Measurements from ENCODE around the gene MRPS31. TPM values are rescaled to one million over a fixed set of nuclear protein-coding genes. Genes with fewer than 3 reads are reported as not detected.

MRPS31 gene
- total RNA-seq, 3 donors from 2014 or later: 15.8 to 29.7 (median 23.3) TPM

- Histone ChIP-seq H3K4me3 (peak overlapping the region in 2 of 3 donors; percentile 4 to 40), H3K4me1 (no peaks in the 10 kb centered on the region), H3K36me3 (no peaks in the 10 kb centered on the region), H3K27me3 (no peaks in the 10 kb centered on the region), H3K9me3 (no peaks in the 10 kb centered on the region), H3K27ac (peak overlapping the region in 1 of 2 donors; percentile 23)
- intact Hi-C loops (cut with DNase I; ENCODE audit: low total_unique reads): no loop called here
- DNase-seq (ENCODE audit: low spot score in 2 of 2): no peak
- TF ChIP-seq POLR2AphosphoS5 (IDR thresholded peaks at IDR 0.05) (no peak), CTCF (IDR thresholded peaks at IDR 0.05) (peak; percentile 47 to 64 (median 59)), POLR2A (IDR thresholded peaks at IDR 0.05) (no peak)
These were observed 6.3 kb upstream of the MRPS31 start for GRCh38 chr13:40777166-40777808.

DNA sequence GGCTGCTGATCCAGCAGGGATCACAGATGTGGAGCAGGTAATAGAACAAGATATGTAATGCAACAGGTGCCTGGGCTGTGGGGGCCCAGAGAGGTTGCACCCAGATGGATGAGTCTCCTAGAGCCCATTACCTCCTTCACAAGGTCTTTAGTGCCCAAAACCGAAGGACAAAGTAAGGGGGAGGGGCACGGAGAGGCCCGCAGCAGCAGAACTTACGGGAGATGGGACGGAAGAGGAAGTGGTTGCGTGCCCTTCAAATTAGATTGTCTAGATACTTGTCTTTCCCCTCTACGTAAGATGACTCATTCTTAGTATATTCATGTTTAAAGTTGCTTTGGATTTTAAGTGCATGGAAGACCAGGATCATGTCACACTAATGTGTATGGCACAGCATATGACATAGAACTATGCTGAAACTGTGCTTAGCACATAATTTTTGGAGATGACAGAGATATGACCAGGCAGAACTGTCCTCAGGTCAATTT is 5.7 kb upstream of the MRPS31 start:
- Histone ChIP-seq H3K27me3 (no peaks in the 10 kb centered on the region), H3K4me1 (no peaks in the 10 kb centered on the region), H3K4me3 (no peak overlapping the region), H3K27ac (peak overlapping the region in 1 of 2 donors; percentile 23), H3K9me3 (no peaks in the 10 kb centered on the region), H3K36me3 (no peaks in the 10 kb centered on the region)
- TF ChIP-seq POLR2A (IDR thresholded peaks at IDR 0.05) (no peak), CTCF (IDR thresholded peaks at IDR 0.05) (no peak), POLR2AphosphoS5 (IDR thresholded peaks at IDR 0.05) (no peak)
- intact Hi-C loops (cut with DNase I; ENCODE audit: low total_unique reads): no loop called here
- no peak for DNase-seq (ENCODE audit: low spot score in 2 of 2)

DNA sequence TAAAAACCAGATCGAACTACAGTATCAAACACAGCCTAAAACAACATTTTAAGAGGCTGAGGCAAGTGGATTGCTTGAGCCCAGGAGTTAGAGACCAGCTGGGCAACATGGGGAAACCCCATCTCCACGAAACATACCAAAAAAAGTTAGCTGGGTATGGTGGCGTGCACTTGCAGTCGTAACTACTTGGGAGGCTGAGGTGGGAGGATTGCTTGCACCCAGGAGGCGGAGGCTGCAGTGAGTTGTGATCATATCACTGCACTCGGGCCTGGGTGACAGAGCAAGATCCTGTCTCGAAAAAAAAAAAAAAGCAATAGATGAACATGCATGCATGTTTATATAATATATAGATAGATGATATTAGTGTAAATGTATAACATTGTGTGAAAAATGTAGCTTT is 5.2 kb upstream of the MRPS31 start:
- DNase-seq (ENCODE audit: low spot score in 2 of 2): no peak
- TF ChIP-seq POLR2AphosphoS5 (IDR thresholded peaks at IDR 0.05) (no peak), POLR2A (IDR thresholded peaks at IDR 0.05) (no peak), CTCF (IDR thresholded peaks at IDR 0.05) (no peak)
- Histone ChIP-seq H3K36me3 (no peaks in the 10 kb centered on the region), H3K4me1 (no peaks in the 10 kb centered on the region), H3K9me3 (no peaks in the 10 kb centered on the region), H3K27me3 (no peaks in the 10 kb centered on the region), H3K27ac (no peak overlapping the region), H3K4me3 (no peak overlapping the region)
- intact Hi-C loops (cut with DNase I; ENCODE audit: low total_unique reads): no loop called here

GRCh38 chr13:40774672-40775071 is 3.7 kb upstream of the MRPS31 start:
- Histone ChIP-seq H3K4me1 (no peaks in the 10 kb centered on the region), H3K36me3 (no peaks in the 10 kb centered on the region), H3K27ac (no peak overlapping the region), H3K9me3 (no peaks in the 10 kb centered on the region), H3K27me3 (no peaks in the 10 kb centered on the region), H3K4me3 (no peak overlapping the region)
- TF ChIP-seq POLR2A (IDR thresholded peaks at IDR 0.05) (no peak), POLR2AphosphoS5 (IDR thresholded peaks at IDR 0.05) (no peak), CTCF (IDR thresholded peaks at IDR 0.05) (no peak)
- DNase-seq (ENCODE audit: low spot score in 2 of 2): no peak
- intact Hi-C loops (cut with DNase I; ENCODE audit: low total_unique reads): loop anchor here (1.0 kb wide), 1 partner anchor 10 kb away; no protein-coding TSS in a partner anchor

DNA sequence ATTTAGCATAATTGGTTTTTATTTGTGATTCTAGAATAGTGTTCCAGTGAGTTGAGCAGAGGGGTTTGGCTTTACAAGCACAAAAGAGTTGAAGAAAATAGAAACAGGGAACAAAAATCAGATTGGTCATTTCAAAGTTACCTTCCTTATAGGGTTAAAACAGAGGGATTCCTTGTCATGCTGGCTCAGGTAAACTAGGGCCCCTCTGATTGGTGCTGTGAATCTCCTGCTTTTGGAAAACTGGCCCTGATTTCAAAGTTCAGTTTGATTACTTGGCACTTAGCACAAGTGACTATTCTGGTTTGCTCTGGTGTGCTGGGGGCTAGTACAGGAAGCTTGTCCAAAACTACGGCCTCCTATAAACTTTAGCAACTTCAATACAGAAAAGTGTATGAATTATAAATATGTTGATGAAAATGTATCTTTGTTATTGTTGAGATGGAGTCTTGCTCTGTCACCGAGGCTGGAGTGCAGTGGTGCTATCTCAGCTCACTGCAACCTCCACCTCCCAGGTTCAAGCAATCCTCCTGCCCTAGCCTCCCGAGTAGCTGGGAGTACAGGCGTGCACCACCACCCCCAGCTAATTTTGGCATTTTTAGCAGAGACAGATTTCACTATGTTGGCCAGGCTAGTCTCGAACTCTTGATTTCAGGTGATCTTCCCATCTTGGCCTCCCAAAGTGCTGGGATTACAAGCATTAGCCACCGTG is 1.9 kb upstream of the MRPS31 start:
- no peak for TF ChIP-seq POLR2A (IDR thresholded peaks at IDR 0.05)
- intact Hi-C loops (cut with DNase I; ENCODE audit: low total_unique reads): no loop called here
- no peak for DNase-seq (ENCODE audit: low spot score in 2 of 2)
- no peak overlapping the region for H3K27ac ChIP-seq
- no peaks in the 10 kb centered on the region for H3K36me3 ChIP-seq
- no peak overlapping the region for H3K4me3 ChIP-seq
- H3K9me3 ChIP-seq: no peaks in the 10 kb centered on the region
- H3K4me1 ChIP-seq: no peaks in the 10 kb centered on the region
- no peaks in the 10 kb centered on the region for H3K27me3 ChIP-seq
